ENCODE results near the gene KCNC1.

KCNC1 gene

GRCh38 chr11:17734418-17734911 is at the start of gene KCNC1:
Gene KCNC1 (plus strand): TSS chr11:17734781. CDS start chr11:17736003, 1,222 bp downstream.
- DNase-seq (ENCODE audit: low read depth, low spot score), result peak; percentile 82

DNA sequence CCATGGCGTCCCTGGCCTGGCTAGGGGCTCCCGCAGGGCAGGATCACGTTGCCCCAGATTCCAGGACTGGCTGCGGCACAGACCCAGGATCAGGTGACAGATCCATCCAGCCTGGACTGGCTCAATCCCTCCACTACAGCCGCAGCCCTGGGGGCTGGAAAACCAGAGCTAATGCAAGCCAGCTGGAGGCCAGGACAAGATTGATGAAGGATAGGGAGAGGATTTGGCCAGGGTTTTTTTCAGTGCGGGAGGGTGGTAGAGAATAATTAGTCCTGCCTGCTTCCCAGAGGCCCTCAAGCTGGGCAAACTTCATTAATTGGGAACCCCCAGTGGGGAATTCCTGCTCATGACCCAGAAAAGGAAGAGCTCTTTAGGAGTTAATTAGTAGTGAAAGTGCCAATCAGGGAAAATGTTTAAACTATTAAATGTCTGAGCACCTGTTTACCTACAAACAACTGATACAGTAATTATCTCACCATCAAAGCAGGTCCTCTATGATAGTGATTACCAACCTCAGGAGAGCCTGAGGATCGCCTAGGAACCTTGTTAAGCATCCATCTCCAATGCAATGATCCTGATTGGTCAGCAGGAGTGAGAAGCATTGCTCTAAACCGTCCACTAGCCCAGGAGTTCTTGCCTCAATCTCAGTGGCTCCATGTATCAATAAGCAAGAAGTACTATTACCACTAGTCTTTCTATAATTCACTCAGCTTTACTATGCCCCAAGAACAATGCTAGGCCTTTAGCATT is 48.2 kb upstream of the KCNC1 start:
- DNase-seq (ENCODE audit: low read depth, low spot score), result peak; percentile 14

DNA sequence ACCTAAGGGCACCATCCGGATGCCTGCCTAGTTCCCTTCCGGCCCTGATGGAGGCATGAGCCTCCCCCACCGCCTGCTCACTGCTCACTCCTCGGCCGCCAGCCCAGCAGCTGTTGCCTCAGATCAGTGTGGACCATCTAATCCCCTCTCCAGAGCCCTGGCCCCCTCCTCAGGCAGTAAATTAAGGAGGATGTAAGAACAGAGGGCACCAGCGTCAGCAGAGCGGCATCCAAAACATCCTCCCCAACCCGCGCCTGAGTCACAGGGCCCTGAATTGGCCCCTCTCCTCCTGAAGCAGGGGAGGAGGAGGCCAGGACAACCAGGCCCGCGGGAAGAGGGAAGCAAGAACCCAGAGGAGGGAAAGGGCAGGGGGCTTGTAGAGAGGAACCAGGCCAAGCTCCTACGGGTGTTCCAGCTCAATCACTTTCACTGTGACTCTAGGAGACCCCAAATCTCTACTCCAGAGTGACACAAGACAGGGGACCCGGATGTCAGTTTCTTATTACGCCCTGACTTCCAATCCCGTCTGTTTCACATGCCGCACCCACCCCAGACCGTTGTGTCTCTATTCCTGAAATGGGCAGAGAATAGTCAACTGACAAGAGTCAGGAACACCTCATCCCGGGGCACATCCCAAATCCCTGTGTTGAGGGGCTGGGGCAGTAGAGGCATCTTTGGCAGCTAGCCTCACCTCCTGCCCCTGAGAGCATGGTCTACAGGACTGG is 46.5 kb upstream of the KCNC1 start:
- DNase-seq (ENCODE audit: low read depth, low spot score), result no peak

GRCh38 chr11:17691550-17691949 is 43.0 kb upstream of the KCNC1 start:
- DNase-seq (ENCODE audit: low read depth, low spot score), result no peak

DNA sequence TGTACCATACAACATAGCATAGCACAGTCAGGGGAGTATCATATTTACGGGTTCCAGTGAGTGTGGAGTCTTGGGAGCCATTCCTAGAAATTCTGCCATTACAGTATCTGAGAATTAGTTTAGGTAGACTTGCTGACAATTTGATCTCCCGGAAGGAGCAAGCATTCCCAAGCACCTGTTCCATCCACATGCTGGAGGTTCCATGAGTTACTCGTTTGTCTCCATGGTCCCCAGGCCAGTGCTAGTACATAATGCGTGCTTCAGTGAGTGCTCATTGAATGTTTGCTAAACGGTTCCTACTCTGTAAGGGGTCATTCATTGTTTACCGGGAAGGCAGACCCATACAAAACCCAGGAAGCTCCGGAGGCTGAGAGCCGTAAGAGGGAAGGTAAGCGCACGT is 42.6 kb upstream of the KCNC1 start:
- DNase-seq (ENCODE audit: low read depth, low spot score), result no peak

DNA sequence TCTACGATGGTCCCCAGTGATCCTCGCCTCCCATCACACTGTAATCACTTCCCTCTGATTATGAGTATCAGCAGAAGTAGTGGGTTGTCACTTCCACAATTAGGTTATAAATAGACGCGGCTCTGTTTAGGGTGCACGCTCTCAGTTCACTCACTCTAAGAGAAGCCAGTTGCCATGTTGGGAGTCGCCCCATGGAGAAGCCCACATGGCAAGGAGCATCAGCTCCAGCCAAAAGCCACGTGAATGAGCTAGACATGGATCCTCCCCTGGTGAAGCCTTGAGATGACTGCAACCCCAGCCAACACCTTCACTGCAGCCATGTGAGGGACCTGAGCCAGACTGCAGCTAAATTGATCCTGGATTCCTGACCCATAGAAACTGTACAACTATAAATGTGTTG is 41.6 kb upstream of the KCNC1 start:
- no peak for DNase-seq (ENCODE audit: low read depth, low spot score)

DNA sequence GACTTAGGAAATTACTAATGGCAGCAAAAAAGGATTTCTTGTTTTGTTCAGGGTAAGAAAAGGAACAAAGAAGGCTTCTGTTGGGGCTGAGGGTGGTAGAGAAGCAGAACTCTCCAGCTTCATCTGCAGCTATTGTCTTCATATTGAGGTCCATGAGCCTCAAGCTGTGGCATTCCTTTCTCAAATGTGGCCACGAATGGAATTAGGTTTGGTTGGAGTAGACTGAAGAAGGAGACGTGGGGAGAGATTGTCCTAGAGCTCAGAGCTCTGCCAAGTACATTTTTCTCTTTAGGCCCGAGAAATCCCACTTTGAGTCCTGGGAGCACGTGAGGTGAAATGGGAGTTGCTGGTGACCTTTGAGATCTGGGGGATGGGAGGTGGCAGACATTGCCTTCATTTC is 41.0 kb upstream of the KCNC1 start:
- DNase-seq (ENCODE audit: low read depth, low spot score), result no peak

- no peak for DNase-seq (ENCODE audit: low read depth, low spot score)
Observed at GRCh38 chr11:17694494-17695110, 40.0 kb upstream of the KCNC1 start.

GRCh38 chr11:17695454-17696441 is 38.8 kb upstream of the KCNC1 start:
- DNase-seq (ENCODE audit: low read depth, low spot score), result peak; percentile 11

DNA sequence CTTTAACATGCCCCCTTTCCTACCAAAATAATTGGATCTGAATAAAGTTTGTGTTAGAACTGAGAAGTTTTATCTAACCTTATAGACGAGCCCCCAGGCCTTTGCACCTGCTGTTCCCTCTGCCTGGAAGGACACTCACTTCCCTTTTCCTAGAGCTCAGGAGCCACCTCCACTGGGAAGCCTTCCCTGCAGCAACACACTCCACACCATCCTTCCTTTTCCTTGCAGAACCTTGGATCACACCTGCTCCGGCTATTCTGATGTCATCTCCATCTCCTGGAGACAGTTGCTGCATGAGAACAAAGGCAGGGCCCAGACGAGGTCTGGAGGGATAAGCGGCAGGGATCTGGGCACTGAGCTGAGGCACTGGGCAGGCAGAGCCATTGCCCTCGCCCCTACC is 37.8 kb upstream of the KCNC1 start:
- no peak for DNase-seq (ENCODE audit: low read depth, low spot score)

DNA sequence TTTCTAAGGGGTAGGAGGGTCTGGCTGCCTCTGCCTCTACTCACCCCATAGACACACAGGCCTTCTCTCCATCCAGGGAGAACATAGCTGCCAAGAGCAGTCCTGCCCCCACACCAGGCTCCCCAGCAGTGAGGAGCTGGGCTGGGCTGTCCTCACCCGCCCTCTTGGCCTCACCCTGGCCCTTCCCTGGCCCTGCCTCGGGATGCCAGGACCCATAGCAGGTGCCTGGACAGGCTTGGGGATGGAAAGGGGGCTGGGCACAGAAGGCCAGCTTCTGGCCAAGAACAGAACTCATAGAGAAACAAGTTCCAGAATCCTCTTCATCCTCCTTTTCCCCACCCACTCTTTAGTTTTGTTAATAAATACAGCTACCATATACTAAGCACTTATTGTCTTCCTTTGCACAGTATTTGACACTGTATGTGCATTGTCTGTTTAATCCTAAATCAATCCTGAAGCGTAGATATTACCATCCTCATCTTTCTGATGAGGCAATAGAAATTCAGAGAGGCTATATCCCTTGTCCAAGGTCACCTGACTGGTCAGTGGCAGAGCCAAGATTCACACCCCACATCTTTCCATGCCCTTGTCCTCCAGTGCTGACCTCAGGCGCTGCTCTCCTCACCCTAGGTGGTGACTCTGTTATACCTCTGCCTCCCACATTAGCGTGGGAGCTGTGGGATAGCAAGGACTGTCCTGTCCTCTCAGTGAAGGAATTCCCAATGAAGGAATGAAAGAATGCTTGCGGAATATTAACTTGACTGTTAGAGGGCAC is 37.2 kb upstream of the KCNC1 start:
- DNase-seq (ENCODE audit: low read depth, low spot score), result no peak

GRCh38 chr11:17699147-17700114 is 35.1 kb upstream of the KCNC1 start:
- DNase-seq (ENCODE audit: low read depth, low spot score), result peak; percentile 23

- no peak for DNase-seq (ENCODE audit: low read depth, low spot score)
Observed at GRCh38 chr11:17700991-17701390, 33.6 kb upstream of the KCNC1 start.

GRCh38 chr11:17702876-17703275 is 31.7 kb upstream of the KCNC1 start:
- DNase-seq (ENCODE audit: low read depth, low spot score), result no peak

GRCh38 chr11:17703951-17704350 is 30.6 kb upstream of the KCNC1 start:
- no peak for DNase-seq (ENCODE audit: low read depth, low spot score)

DNA sequence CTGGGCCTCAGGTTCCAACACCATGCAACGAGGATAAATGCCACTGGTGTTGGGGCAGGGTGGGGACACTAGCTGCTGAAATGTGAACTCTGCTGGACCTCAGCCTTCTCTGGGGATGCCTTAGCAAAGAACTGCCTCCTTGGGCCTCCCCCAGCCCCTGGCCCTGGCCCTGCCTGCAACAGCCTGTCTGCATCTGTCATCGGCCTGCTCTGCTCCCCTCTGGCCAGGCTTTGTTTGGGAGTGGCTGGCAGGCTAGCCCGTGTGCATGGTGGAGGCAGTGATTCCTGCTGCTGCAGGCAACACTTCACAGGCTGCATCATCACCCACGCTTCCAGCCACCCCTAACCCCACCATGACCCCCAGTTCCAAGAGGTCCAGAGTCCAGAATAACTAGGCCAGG is 26.8 kb upstream of the KCNC1 start:
- DNase-seq (ENCODE audit: low read depth, low spot score), result no peak

DNA sequence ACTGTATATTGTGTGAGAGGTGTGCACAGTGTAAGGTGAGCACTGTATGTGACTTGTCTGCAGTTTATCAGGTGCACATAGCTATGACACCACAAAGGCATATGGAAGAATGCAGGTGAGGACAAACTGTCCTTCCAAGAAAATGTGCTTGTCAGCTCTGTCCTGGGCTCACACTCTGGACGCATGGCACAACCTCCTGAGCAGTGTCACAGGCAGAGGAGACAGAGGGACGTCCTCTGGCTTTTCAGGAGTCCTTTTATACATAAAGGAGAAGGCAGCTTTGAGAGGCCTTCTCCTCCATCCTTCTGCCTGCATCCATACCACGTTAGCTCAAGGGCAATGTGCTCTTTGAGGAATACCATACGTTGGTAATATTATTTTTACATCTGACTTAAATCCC is 22.7 kb upstream of the KCNC1 start:
- DNase-seq (ENCODE audit: low read depth, low spot score), result no peak

GRCh38 chr11:17713851-17714250 is 20.7 kb upstream of the KCNC1 start:
- DNase-seq (ENCODE audit: low read depth, low spot score), result no peak

DNA sequence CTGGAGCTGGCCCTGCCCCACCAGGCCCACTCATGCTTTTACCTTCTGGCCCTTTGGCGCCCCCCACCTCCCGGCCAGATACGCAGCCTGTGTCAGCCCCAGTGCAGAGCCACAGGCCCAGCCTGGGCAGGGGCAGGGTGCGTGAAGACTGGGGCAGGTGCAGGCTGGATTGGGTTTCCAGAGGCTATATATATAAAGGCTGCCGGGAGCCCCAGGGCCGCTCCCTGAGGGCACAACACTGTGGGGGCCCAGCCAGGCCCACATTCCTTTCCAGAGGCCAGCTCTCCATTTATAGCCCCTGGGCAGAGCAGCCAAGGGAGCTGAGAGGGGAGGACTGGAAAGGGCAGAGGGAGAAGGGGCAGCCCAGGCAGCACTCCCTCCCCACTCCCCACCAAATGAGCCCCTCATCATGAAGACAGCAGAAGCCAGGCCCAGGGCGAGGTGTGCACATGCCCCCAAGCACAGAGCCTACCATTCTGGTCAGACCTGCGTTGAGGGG is 20.2 kb upstream of the KCNC1 start:
- no peak for DNase-seq (ENCODE audit: low read depth, low spot score)

Data from astrocyte of the hippocampus (primary cell).